Measurements from ENCODE around the gene ISLR2.

ISLR2 gene

GRCh38 chr15:74176262-74177214, 46.2 kb downstream of the ISLR2 start:
- no peak for DNase-seq (ENCODE audit: low spot score)

DNA sequence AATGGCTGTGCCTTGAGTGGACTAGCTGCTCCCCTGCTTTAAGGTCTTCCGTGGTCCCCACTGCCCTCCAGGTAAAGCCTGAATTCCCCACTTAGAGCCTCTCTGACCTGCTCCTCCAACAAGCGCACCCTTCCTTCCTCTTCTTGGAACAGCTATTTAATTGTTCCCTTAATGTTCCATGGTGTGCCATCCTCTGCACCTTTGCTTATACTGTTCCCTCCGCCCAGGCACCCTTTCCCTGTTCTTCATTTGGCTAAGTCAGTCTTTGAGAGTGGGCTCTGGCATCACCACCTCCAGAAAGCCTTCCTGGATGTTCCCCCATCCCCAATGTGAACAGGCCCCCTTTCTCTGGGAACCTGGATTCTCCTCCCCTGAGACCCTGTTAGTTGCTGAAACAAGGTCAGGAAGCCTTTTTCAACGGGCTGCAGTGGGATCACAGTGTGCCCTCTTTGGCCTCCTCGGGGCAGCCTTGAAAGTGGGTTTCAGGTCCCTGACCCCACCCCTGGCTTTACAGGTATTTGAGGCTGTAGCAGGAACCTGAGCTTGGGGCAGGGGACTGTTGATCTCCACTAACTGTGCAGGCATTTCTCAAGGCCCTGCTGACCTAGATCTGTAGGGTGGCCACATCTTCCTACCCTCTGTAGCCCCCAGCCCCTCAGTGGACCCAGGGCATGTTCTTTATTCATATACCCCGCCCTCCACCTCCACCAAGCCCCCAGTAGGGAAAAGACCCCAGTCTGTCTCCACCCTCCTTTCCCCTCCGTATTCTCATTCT, 48.1 kb downstream of the ISLR2 start:
- no peak for DNase-seq (ENCODE audit: low spot score)

DNA sequence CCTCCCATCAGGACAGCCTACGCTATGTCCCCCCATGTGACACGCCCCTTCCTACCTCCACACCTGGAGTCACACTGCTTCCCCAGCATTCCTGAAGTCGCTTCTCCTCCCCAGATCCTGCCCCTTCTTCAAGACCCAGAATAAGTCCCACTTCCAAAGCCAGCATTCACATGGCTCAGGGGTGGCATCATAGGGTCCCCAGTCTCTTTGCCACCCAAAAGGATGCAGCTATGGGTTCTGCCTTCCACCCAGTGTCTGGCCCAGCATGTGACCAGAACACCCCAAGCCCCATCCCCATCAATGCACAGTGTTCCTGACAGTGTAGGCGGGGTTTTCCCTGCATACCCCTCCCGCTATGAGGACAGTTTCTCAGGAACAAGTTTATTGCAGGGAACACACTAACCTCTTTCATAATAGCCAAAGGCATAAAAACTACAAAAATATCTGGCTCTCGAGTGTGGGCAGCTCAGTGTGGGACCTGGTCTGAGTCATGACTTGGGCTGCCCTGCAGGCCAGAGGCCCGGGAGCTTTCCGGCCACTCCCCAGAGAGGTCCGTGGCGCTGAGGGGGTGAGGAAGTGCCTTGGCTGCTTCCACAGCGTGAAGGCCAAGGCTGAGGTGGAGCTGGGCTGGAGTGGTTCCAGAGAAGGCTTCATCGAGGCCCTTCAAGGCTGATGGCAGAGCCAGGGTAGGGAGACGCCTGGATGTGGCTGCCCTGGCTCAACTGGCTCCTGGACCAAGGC, 48.9 kb downstream of the ISLR2 start:
- peak; percentile 93 for DNase-seq (ENCODE audit: low spot score)

DNA sequence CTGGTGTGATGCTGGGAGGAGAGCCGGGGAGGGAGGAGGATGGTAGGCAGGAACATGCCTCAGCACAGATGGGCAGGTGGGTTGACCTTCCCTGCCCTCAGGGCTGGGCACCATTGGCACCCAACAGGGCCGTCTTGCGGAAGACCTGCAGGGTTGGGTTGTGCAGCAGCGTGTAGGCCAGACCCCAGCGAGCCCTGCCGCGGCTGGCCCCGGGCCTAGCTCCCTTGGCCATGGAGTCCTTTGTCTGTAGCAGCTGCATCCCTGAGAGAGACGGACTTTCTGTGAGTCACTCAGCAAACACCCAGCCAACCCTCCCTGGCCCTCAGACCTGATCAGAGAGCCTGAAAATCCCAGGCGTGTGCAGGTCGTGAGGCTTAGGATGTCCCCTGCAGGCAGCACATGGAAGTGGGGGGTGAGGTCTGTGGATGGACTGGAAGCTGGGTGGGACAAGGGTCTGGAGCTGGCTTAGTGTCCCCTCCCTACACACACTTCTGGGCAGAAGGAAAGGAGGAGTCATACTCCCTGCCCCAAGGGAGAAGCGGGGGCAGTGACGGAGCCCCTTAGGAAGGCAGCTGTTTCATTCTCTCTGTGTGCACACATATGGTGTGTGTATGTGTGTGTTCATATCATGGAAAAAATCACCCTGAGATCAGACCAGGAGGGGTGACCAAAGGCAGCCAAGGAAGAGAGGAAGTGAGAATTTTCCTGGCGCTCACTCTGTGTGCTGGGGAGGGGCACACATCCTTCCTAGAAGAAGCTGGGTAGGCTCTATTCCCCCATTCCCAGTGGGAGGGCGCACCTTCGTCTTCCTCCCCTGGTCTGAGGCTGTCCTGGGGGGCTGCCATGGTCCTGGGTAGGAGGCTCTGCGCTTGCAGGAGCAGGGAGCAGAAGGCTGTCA, 49.8 kb downstream of the ISLR2 start:
- DNase-seq (ENCODE audit: low spot score), result peak; percentile 67

- no peak for DNase-seq (ENCODE audit: low spot score)
These were observed 50.7 kb downstream of the ISLR2 start for GRCh38 chr15:74180881-74181602.

DNA sequence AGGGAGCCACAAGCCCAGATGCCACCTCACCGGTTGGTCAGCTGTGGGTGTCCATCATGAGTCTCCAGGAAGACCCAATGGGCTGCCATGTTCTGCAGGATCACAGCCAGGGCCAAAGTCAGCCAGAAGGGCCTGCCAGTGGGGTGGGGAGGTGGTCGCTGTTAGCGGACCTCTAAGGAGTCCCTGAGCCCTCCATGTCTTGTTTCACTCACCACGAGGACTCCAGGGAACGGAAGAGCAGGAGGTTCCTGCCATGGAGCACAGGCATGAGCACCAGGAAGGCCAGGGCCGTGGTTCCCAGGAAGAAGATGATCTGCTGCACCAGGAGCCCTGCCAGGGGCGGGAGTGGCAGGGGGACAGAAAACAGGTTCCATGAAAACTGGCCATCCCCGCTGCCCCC, 51.7 kb downstream of the ISLR2 start:
- DNase-seq (ENCODE audit: low spot score), result no peak

DNA sequence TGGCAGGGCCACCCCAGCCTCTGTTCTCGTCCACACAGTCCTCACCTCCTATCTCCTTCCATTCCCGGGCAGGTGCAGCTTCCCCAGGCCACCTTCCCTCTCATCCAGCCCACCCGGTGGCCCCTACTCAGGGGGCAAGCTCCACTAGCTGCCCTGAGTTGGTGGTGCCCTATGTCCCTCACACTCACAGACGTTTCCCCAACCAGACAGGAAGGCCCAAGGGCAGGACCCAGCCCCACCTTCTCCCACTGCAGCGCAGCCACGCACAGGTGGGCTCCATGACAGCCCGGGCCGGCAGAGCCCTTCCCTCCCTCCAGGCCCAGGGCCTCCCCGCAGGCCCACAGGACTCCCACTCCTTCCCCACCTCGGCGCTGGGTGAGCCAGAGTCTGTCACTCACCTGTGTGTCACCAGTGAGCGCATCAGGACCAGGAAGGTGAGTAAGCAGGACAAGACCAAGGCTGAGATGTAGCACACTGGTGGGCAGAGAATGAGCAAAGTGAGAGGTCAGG, 54.3 kb downstream of the ISLR2 start:
- no peak for DNase-seq (ENCODE audit: low spot score)

DNA sequence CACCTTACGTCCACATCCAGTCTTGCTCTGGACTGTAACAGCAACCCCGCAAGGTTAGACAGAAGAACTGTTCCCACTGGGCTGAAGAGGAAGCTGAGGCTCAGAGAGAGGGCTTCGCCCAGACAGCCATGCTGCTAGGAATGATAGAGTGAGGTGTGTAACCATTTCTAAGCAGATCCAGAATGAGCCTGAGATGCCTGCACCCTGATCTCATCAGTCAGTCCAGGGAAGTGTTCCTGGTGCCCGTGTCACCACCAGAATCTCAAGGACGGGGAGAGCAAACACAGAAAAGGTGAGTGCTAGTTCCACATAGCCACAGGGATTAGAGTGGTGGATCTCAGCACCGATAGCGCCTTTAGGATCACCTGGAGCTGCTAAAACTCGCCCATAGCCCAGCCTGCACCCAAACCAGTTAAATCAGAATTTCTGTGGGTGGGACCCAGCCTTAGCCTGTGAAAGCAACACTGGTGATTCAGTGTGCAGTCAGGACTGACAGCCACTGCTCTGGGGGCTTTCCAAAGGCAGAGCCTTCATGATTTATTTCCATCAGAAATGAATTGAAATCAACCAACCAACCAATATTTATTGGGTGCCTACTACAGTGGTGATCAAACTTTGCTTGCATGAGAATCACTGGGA, 55.4 kb downstream of the ISLR2 start:
- DNase-seq (ENCODE audit: low spot score), result no peak

Measured in hepatic stellate cell (primary cell).